GM21619 (cell line): Measurements from ENCODE around the gene PSAPL1.

Experiments
- ATAC-seq: cut with Tn5 transposase; IDR thresholded peaks from one replicate; pipeline ENCODE4 v1.9.1; 2021; ENCODE audit not compliant: unreplicated experiment

Gene PSAPL1

DNA sequence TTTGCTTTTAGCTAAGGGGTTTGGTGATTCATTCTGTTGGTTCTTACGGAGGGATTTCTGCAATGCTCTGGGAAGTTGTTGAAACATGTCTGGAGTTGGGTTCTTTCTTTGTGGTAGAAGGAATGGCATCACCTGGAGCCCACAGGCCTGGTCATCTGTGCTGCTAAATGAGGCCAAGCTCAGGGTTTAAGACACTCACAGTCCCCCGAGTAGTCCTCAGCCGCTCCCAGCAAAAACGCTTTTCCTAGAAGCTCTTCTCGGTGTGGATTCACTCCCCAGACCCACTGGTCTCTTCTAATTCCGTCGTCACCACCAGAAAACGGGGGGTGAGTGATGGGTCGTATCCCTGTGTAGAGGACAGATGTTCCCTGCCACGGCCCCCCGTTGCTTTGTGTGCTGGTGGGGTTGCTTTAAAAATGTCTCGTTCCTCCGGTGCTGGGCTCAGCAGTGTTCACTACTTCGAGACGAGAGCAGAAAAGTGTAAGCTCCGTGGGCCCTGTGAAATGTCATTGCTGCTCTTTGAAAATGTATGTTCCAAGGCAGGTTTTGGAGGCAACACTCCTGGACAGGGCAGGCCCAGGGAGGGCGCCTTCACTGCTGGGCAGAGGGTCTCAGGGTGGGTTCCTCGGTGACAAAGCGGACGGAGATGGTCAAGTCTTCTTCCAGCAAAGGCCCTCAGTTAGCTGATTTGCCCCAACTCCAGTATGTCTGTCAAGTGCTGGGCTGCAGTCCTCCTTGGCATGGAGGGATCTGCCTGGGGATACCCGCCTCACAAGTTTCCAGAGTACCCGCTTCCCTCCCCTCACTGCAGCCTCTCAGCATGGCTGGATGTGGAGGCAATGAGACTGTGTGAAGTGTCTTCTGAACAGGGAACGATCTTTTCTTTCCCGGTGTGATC lies 37.3 kb downstream of the PSAPL1 start:
- no peak for ATAC-seq

DNA sequence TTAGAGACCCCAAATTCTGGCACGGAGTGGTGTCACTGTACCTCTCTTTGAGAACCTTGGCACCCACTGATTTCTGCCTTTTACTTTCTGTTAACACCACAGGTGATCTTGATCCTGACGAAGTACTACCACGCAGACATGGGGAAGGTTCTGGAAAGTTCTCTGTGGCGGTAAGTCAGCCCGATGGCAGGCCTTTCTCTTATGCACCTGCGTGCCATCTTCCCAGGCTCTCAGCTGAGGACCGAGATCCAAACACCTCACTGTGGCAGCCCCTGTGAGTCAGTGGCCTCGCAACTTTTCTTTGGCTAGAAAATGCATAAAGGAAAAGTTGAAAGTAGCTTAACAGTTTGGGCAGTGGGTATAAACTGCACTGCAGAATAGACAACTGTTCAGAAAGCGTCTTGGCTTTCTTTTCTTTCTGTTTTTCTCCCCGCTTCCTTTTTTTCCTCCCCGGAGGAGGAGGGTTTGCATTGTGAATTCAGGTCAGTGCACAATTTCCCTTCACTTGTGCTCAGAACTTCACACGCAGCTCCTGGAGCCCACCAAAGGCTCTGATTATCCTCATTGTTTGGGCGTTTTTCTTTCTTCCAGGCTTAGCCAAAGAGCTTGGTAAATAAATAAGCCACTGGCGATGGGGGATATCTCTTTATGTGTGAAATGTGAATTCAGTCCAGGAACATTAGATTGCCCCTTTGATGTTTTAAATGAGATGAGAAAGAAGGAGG lies 38.4 kb downstream of the PSAPL1 start:
- no peak for ATAC-seq

- ATAC-seq: no peak
These were observed 39.1 kb downstream of the PSAPL1 start for GRCh38 chr4:7395645-7396044.

- ATAC-seq: no peak
These were observed 39.9 kb downstream of the PSAPL1 start for GRCh38 chr4:7394681-7395451.

- ATAC-seq: no peak
These were observed 40.8 kb downstream of the PSAPL1 start for GRCh38 chr4:7393601-7394575.

GRCh38 chr4:7392438-7393421 lies 42.0 kb downstream of the PSAPL1 start:
- no peak for ATAC-seq

GRCh38 chr4:7391637-7392437 lies 42.9 kb downstream of the PSAPL1 start:
- no peak for ATAC-seq

DNA sequence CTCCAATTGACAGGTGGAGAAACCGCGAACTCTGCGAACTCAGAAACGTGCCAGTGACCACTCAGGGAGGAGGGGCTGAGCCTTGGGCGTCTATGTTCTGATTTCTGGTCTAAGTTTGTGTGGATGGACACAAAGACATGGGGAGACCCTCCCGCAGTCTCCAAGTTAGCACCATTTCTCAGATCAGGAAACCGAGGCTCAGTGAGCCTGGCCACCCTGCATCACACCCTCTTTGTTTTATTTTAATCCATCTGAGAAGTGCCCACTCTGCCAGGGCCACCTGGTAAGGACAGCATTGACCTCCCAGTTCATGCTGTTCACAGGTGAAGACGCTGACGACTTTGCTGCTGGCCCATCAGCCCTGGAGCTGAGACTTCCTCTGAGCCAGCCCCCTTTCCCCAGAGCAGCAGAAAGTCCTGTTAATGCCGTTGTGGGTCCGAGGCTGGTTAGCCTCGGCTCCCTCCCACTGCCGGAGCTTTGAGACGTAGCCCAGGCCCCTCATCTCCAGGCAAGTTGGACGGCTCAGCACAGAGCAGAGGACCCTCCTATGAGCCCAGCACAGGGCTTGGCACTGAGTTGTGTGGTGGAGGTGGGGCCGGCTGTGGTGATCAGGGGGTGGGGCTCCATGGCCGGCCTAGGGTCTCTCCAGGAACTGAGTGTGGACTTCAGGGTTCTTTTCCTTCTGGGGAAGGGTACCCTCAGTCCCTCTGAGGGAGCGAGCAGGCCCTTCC lies 43.7 kb downstream of the PSAPL1 start:
- ATAC-seq: no peak

GRCh38 chr4:7390336-7390735 lies 44.4 kb downstream of the PSAPL1 start:
- ATAC-seq: no peak

- ATAC-seq: no peak
These were observed 45.0 kb downstream of the PSAPL1 start for GRCh38 chr4:7389719-7390118.

- ATAC-seq: no peak
These were observed 45.5 kb downstream of the PSAPL1 start for GRCh38 chr4:7389101-7389701.

DNA sequence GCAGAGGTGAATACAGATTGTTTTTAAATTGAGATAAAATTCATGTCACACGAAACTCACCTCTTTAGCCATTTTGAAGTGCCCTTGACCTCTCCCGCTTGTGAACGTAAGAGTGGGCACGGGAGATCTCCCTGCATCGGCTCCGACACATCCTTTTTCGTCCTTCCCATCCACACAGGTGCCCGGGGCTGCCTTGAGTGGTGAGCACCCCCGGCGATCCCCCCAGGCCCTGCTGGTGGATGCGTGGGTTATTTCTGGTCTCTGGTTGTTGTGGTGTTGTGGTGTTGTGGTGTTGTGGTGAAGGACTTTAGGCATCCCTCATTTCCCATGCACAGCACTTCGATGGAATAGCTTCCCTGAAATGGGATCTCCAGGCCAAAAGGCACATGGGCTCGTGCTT lies 46.1 kb downstream of the PSAPL1 start:
- no peak for ATAC-seq

- ATAC-seq: no peak
These were observed 46.8 kb downstream of the PSAPL1 start for GRCh38 chr4:7387925-7388324.

DNA sequence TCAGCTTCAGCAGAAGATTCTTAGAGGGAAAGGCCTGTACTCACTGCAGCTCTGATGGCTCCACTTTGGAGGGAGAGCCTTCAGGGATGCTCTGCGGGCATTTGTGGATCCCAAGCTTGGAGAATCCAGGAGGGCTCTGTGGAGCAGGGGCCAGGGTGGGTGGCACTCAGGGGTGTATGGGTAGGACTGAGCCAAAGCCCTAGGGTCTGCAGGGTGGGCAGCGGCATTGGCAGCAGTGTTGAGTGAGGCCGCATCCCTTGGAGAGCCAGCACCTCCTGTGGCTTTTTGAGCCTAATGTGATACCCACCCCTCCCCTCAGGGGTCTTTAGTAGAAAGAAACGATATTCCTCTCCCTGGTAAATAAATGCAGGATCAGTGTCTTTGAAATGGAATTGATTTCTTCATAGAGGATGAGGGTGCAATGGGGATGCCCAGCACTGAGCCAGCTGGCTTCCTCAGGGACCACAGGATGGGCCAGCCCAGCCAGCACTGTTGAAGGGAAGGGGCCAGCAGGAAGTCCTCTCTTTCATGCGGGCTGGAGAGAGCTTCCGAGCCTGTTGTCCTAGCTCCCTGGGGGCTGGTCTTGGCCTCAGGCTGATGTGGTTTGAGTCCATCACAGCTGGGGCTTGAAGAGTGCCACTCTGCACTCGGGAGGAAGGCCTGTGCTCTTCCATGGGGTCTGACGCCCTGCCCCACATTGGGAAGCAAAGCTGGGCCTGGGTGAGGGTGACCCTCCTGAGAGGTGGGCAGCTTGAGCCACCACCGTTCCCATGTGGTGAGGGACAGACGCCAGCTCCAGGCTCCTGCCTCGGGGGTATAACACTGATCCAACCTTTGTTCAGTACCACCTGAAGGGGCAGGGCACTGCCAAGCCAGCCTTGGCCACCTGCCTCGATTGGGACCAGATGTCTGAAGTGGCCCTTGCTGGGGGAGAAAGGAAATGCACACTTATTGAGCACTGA lies 49.5 kb downstream of the PSAPL1 start:
- no peak for ATAC-seq

DNA sequence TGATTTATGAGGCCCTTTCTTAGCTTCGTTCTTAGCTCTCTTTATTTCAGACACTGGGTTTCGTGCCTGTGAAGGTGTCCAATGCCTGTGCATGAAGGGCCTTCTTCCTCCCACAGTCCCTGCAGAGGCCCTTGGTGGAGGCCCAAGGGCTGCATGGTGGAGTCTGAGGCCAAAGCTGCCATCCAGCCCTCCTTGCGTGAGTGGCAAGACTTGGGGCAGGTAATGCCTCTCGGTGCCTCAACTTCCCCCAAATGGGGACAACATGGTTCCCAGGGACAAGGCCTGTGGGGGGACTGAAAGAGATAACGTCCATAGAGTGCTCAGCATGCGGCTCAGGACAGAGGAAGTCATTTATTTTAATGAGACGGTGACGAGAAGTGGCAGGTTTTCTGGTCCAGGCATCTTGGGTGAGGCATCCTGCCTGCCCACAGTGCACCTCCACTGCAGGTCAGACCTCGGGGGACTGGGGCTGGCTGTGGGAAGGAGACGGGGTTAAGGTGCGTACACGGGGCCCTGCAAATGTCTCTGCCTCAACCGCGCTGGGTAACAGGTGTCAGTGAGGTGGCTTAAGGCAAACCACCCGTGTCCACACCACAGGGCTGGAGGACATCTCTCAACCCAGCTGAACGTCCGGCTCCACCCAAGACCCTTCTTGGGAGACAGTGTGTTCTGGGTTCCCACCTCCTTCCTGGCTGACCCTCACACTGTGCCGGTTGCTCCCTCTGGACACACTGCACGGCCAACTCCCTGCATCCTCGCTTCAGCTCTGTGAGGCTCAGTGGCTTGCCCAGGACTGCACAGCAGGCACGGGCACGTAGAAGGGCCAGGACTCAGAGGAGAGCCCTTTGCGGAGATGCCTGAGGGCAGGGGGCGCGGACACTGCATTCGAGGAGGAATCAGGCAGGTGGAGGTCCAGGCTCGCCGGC lies 50.5 kb downstream of the PSAPL1 start:
- ATAC-seq: no peak
